HepG2 (cell line): Measurements from ENCODE around the gene SDC1. TPM values are rescaled to one million over a fixed set of nuclear protein-coding genes. Genes with fewer than 3 reads are reported as not detected.

ENCODE experiments used
- ARNT2 ChIP-seq: sonication (generic); formaldehyde crosslinking; IDR thresholded peaks from 2 replicates; pipeline ENCODE4 v1.8.0; 2022; ENCODE audit warnings: mild to moderate bottlenecking, low read depth, missing genetic modification reagents, moderate library complexity
- ARNTL ChIP-seq: sonication (generic); formaldehyde crosslinking; IDR thresholded peaks from 2 replicates; pipeline ENCODE4 v1.4.0; 2020; ENCODE audit warnings: mild to moderate bottlenecking, missing genetic modification reagents
- DMTF1 ChIP-seq: sonication (generic); formaldehyde crosslinking; IDR thresholded peaks from 2 replicates; pipeline ENCODE4 v1.4.0; 2020; ENCODE audit warnings: mild to moderate bottlenecking, missing genetic modification reagents
- EED ChIP-seq: sonication (generic); formaldehyde crosslinking; IDR thresholded peaks from 2 replicates; pipeline ENCODE4 v1.5.0; 2020; ENCODE audit warnings: mild to moderate bottlenecking, missing genetic modification reagents
- MTERF4 ChIP-seq: sonication (generic); formaldehyde crosslinking; IDR thresholded peaks from 2 replicates; pipeline ENCODE4 v1.8.0; 2023; ENCODE audit warnings: mild to moderate bottlenecking, missing genetic modification reagents
- SAFB2 ChIP-seq: sonication (generic); formaldehyde crosslinking; IDR thresholded peaks from 2 replicates; pipeline ENCODE4 v1.5.1; 2020; ENCODE audit warnings: missing genetic modification reagents, low read depth, mild to moderate bottlenecking, borderline replicate concordance
- SMAD1 ChIP-seq: sonication (generic); formaldehyde crosslinking; IDR thresholded peaks from 2 replicates; pipeline ENCODE4 v1.4.0; 2020; ENCODE audit warnings: missing genetic modification reagents, low read depth, mild to moderate bottlenecking, borderline replicate concordance
- TBX2 ChIP-seq: sonication (generic); formaldehyde crosslinking; IDR thresholded peaks from 2 replicates; pipeline ENCODE4 v1.5.0; 2020; ENCODE audit warnings: missing genetic modification reagents, mild to moderate bottlenecking, borderline replicate concordance
- ZBTB3 ChIP-seq: sonication (generic); formaldehyde crosslinking; IDR thresholded peaks from 2 replicates; pipeline ENCODE4 v1.4.0; 2020; ENCODE audit warnings: low read depth, mild to moderate bottlenecking, moderate library complexity, missing genetic modification reagents, borderline replicate concordance
- ZFAT ChIP-seq: sonication (generic); formaldehyde crosslinking; conservative IDR thresholded peaks from 2 replicates; pipeline ENCODE4 v1.8.1; 2023; ENCODE audit warnings: missing genetic modification reagents, inconsistent platforms
- ZFP36L1 ChIP-seq: sonication (generic); formaldehyde crosslinking; IDR thresholded peaks from 2 replicates; pipeline ENCODE4 v1.8.0; 2022; ENCODE audit warnings: mild to moderate bottlenecking, missing genetic modification reagents, moderate library complexity
- ZKSCAN8 ChIP-seq: IDR thresholded peaks from 2 replicates; pipeline ENCODE4 v1.6.1; 2016; ENCODE audit warnings: borderline replicate concordance, missing genetic modification reagents, missing compliant biosample characterization
- ZMAT3 ChIP-seq: sonication (generic); formaldehyde crosslinking; conservative IDR thresholded peaks from 2 replicates; pipeline ENCODE4 v1.7.0; 2021; ENCODE audit warnings: missing genetic modification reagents
- ZNF468 ChIP-seq: sonication (generic); formaldehyde crosslinking; IDR thresholded peaks from 2 replicates; pipeline ENCODE4 v1.8.0; 2022; ENCODE audit warnings: mild to moderate bottlenecking, moderate library complexity, missing genetic modification reagents
- ZNF512B ChIP-seq: sonication (generic); formaldehyde crosslinking; IDR thresholded peaks from 2 replicates; pipeline ENCODE4 v1.5.1; 2020; ENCODE audit warnings: missing genetic modification reagents, mild to moderate bottlenecking, borderline replicate concordance
- ZNF687 ChIP-seq: sonication (generic); formaldehyde crosslinking; IDR thresholded peaks from 2 replicates; pipeline ENCODE4 v1.5.1; 2020; ENCODE audit warnings: mild to moderate bottlenecking, missing genetic modification reagents, moderate library complexity
- polyA plus RNA-seq, 8 experiments: library from polyadenylated mRNA; depleted of rRNA in 3 of 8; stranded (reverse) in 7 of 8; unstranded in 1 of 8; fragments of >200 nt; fragmentation: Illumina TruSeq in 4 of 8; extraction: Trizol in 4 of 8; gene quantifications; 2 replicates each; pipeline versions ENCODE4 v1.2.1 to v1.2.3, GENCODE V29; 2011 to 2016; ENCODE audit warnings: low read depth in 4 of 8, missing spikeins in 1 of 8, mixed read lengths in 1 of 8; ENCODE audit not compliant: insufficient read depth in 1 of 8
- total RNA-seq, 5 experiments: library from RNA; depleted of rRNA; stranded (reverse); fragments of >200 nt; fragmentation: Illumina TruSeq; extraction: Trizol; gene quantifications; 2 replicates each; pipeline ENCODE4 v1.2.3, GENCODE V29; 2016; ENCODE audit warnings: low read depth in 1 of 5

Gene SDC1
- total and polyA plus RNA-seq, 2 of the 13 experiments (the other 11 are each of a cell fraction or from before 2014, with no cell fraction given) = 108 to 119 TPM

GRCh38 chr2:20184067-20184938 is 40.6 kb downstream of the SDC1 start (continued):
- TF ChIP-seq SMAD1 (CRISPR knock-in tag) = 0 out of 2 replicates have a peak, but pooled peaks have one; percentile 70
- peak; percentile 44; the same call in 1 of the 2 replicates for TF ChIP-seq ZFP36L1 (CRISPR knock-in tag)
- TF ChIP-seq ZMAT3 (CRISPR knock-in tag) = peak; percentile 71; the same call in 1 of the 2 replicates
- peak; percentile 82 for TF ChIP-seq TBX2 (CRISPR knock-in tag)
- TF ChIP-seq EED (CRISPR knock-in tag) = no peak
- no peak for TF ChIP-seq ARNT2 (CRISPR knock-in tag)
- no peak for TF ChIP-seq ZBTB3
- TF ChIP-seq ZKSCAN8 (CRISPR knock-in tag) = peak; percentile 82
- peak; percentile 22; the same call in 1 of the 2 replicates for TF ChIP-seq SAFB2 (CRISPR knock-in tag)
- TF ChIP-seq ZFAT (CRISPR knock-in tag) = no peak
- TF ChIP-seq ZNF512B (CRISPR knock-in tag) = no peak
- TF ChIP-seq ZNF468 (CRISPR knock-in tag) = no peak
- no peak for TF ChIP-seq DMTF1
- TF ChIP-seq ZNF687 = peak; percentile 61
- no peak; the same call in 1 of the 2 replicates for TF ChIP-seq MTERF4
- 0 out of 2 replicates have a peak, but pooled peaks have one; percentile 38 for TF ChIP-seq ARNTL (CRISPR knock-in tag)
